ENCODE results near the gene SLC30A2.
A peak's percentile ranks its signal among the peaks of the same experiment; 100 is the strongest.
"Not testable (repeated sequence)": the region's sequence is repeated elsewhere in the genome, so short reads cannot be mapped to it uniquely, and the experiment has no call there.

SLC30A2 gene, protein sequence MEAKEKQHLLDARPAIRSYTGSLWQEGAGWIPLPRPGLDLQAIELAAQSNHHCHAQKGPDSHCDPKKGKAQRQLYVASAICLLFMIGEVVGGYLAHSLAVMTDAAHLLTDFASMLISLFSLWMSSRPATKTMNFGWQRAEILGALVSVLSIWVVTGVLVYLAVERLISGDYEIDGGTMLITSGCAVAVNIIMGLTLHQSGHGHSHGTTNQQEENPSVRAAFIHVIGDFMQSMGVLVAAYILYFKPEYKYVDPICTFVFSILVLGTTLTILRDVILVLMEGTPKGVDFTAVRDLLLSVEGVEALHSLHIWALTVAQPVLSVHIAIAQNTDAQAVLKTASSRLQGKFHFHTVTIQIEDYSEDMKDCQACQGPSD

DNA sequence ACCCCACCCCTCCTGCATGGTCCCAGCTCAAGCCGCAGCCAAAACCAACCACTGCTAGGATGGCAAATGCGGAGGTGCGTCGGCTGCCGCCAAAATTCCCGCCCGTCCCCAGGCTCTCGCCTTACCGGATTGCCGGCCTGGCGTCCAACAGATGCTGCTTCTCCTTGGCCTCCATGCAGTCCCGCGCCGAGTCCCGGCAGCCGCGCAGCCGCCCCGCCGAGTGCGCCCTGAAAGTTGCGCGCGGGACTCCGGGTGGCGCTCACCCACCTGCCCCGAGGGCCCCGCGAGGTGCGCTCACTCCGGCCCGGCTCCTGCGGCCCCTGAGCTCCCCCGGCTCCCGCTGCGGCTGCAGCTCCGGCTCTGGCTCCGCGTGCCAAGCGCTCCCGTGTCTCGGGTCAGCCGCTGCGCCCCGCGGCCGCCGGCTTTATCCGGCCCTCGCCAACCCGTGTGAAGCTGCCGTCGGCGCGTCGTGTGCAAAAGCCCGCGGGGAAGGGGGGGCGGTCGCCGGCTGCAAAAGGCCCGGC is at the start of gene SLC30A2:
TSS of gene SLC30A2 (minus strand) at position 397 of the 524 bp plus-strand sequence. CDS start at position 175, 222 bp downstream.
- no peak within 1 kb of the TSS for H3K4me3 ChIP-seq (replicated peaks; ENCODE audit: low read depth, low read length)
- TF ChIP-seq, protein P1, sequence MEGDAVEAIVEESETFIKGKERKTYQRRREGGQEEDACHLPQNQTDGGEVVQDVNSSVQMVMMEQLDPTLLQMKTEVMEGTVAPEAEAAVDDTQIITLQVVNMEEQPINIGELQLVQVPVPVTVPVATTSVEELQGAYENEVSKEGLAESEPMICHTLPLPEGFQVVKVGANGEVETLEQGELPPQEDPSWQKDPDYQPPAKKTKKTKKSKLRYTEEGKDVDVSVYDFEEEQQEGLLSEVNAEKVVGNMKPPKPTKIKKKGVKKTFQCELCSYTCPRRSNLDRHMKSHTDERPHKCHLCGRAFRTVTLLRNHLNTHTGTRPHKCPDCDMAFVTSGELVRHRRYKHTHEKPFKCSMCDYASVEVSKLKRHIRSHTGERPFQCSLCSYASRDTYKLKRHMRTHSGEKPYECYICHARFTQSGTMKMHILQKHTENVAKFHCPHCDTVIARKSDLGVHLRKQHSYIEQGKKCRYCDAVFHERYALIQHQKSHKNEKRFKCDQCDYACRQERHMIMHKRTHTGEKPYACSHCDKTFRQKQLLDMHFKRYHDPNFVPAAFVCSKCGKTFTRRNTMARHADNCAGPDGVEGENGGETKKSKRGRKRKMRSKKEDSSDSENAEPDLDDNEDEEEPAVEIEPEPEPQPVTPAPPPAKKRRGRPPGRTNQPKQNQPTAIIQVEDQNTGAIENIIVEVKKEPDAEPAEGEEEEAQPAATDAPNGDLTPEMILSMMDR (IDR thresholded peaks at IDR 0.05; ENCODE audit: low read length, missing control alignments): no peak
- no peak for DNase-seq (ENCODE audit: low read depth)

GRCh38 chr1:26094677-26095383 is 48.9 kb upstream of the SLC30A2 start:
- peak; percentile 48 for DNase-seq (ENCODE audit: low read depth)
- TF ChIP-seq, protein P1 (IDR thresholded peaks at IDR 0.05; ENCODE audit: low read length, missing control alignments): peak; percentile 22
- no peak overlapping the region for H3K4me3 ChIP-seq (replicated peaks; ENCODE audit: low read depth, low read length)

- TF ChIP-seq, protein P1 (IDR thresholded peaks at IDR 0.05; ENCODE audit: low read length, missing control alignments): no peak
- peak; percentile 53 for DNase-seq (ENCODE audit: low read depth)
- no peak overlapping the region for H3K4me3 ChIP-seq (replicated peaks; ENCODE audit: low read depth, low read length)
Measured at GRCh38 chr1:26094076-26094669, 48.3 kb upstream of the SLC30A2 start.

DNA sequence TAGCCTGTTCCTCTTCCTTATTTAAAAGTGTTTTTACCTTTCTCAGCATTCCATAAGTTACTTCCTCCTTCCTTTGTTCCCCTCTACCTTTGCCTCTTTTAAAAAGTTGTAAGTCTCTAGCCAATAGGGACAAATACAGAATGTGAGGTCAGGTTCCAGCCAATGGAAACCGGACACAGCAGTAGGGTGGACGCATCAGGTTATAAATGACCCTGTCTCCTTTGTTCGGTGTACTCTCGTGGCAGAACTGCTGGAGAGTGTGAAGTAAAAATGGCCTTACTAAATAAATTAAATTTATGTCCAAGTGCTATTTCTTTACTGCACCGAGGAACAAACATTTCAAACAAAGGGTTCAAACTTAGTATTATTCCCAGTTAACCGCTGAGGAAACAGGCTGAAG is 47.7 kb upstream of the SLC30A2 start:
- not testable (repeated sequence) for DNase-seq (ENCODE audit: low read depth); H3K4me3 ChIP-seq (replicated peaks; ENCODE audit: low read depth, low read length)

DNA sequence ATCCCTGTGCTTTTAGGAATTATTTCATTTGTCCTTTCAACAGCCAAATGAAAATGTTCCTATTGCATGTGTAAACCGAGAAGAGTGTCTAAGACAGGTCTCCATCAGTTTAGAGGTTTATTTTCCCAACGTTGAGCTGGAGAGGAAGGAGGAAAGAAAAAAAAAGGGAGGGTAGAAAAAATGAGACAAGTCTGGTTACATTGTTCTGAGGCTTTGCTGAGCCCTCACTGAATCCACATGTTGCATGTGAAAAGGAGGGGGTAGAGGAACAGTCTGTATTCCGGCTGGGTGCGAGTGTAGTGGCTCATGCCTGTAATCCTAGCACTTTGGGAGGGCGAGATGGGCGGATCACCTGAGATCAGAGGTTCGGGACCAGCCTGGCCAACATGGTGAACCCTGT is 46.5 kb upstream of the SLC30A2 start:
- no peak for DNase-seq (ENCODE audit: low read depth)
- TF ChIP-seq, protein P1 (IDR thresholded peaks at IDR 0.05; ENCODE audit: low read length, missing control alignments): no peak
- no peak overlapping the region for H3K4me3 ChIP-seq (replicated peaks; ENCODE audit: low read depth, low read length)

DNA sequence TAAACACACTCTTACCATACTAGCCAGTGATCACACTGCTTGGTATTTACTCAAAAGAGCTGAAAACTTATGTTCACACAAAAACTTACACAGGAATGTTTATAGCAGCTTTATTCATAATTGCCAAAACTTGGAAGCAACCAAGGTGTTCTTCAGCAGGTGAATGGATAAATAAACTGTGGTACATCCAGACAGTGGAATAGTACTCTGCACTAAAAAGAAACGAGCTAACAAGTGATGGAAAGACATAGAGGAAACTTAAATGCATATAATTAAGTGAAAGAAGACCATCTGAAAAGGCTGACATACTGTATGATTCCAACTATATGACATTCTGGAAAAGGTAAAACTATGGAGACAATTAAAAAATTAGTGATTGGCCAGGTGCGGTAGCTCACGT is 45.0 kb upstream of the SLC30A2 start:
- TF ChIP-seq, protein P1 (IDR thresholded peaks at IDR 0.05; ENCODE audit: low read length, missing control alignments): no peak
- no peak for DNase-seq (ENCODE audit: low read depth)
- H3K4me3 ChIP-seq (replicated peaks; ENCODE audit: low read depth, low read length): no peak overlapping the region

GRCh38 chr1:26089125-26089524 is 43.2 kb upstream of the SLC30A2 start:
- DNase-seq (ENCODE audit: low read depth): no peak
- TF ChIP-seq, protein P1 (IDR thresholded peaks at IDR 0.05; ENCODE audit: low read length, missing control alignments): no peak
- H3K4me3 ChIP-seq (replicated peaks; ENCODE audit: low read depth, low read length): no peak overlapping the region

Measured in fibroblast of pulmonary artery (primary cell).